Liver (tissue), 3 donors: ENCODE measurements around the gene ACTN2.

Experiments
- CTCF ChIP-seq: fragments of 150-350 bp; IDR thresholded peaks from 2 replicates; pipeline ENCODE4 v1.5.1; 2017; ENCODE audit warnings: improper control_type of control experiment, low read depth, low read length; ENCODE audit not compliant: missing input control
- GABPA ChIP-seq, 2 donors: IDR thresholded peaks in 1 of 2; conservative IDR thresholded peaks in 1 of 2; 2 replicates each; pipeline ENCODE4 v1.6.1; 2016; ENCODE audit warnings: antibody characterized with exemption in 2 of 2, mild to moderate bottlenecking in 1 of 2, moderate library complexity in 1 of 2
- HNF4A ChIP-seq, 2 donors: conservative IDR thresholded peaks; 2 replicates each; pipeline ENCODE4 v1.6.1; 2016; ENCODE audit warnings: antibody characterized with exemption in 2 of 2, mild to moderate bottlenecking in 2 of 2
- MAX ChIP-seq: IDR thresholded peaks from 2 replicates; pipeline ENCODE4 v1.6.1; 2016; ENCODE audit warnings: antibody characterized with exemption
- RAD21 ChIP-seq, 2 donors: IDR thresholded peaks; 2 replicates each; pipeline ENCODE4 v1.6.1; 2016; ENCODE audit warnings: antibody characterized with exemption in 2 of 2, mild to moderate bottlenecking in 2 of 2
- SP1 ChIP-seq: IDR thresholded peaks from 2 replicates; pipeline ENCODE4 v1.6.1; 2018; ENCODE audit warnings: antibody characterized with exemption, mild to moderate bottlenecking
- TAF1 ChIP-seq: conservative IDR thresholded peaks from 2 replicates; pipeline ENCODE4 v1.6.1; 2016; ENCODE audit warnings: antibody characterized with exemption, mild to moderate bottlenecking
- YY1 ChIP-seq: IDR thresholded peaks from 2 replicates; pipeline ENCODE4 v1.6.1; 2016; ENCODE audit warnings: antibody characterized with exemption, mild to moderate bottlenecking
- donor health status: healthy.
- donor health status: healthy.

GRCh38 chr1:236688705-236689104 is 2.4 kb downstream of the ACTN2 start:
- TF ChIP-seq SP1 (no peak), YY1 (no peak), GABPA (IDR thresholded peaks at IDR 0.05 in 1 of 2, conservative IDR thresholded peaks at IDR 0.05 in 1 of 2) (no peak), RAD21 (IDR thresholded peaks at IDR 0.05) (no peak), TAF1 (no peak), MAX (no peak), CTCF (no peak), HNF4A (conservative IDR thresholded peaks at IDR 0.05) (no peak)
